GM12891 (cell line): Measurements from ENCODE around the gene GABRR2.
A peak's percentile ranks its signal among the peaks of the same experiment; 100 is the strongest.

ENCODE experiments used
- DNase-seq: peaks from one replicate; pipeline ENCODE4 v3.0.0; 2011; ENCODE audit warnings: low spot score; ENCODE audit not compliant: insufficient read length
- FAIRE-seq: peaks from 2 replicates; lab custom pipeline; 2011; peaks lifted over from hg19 to GRCh38; lab: Jason Lieb, UNC
- PAX5 ChIP-seq: IDR thresholded peaks from 2 replicates; pipeline ENCODE4 v1.6.1; 2011; ENCODE audit warnings: low read length, moderate library complexity, mild to moderate bottlenecking; ENCODE audit not compliant: insufficient read depth, severe bottlenecking
- POLR2A ChIP-seq: IDR thresholded peaks from 2 replicates; pipeline ENCODE4 v1.6.1; 2011; ENCODE audit warnings: low read depth, low read length, control low read depth
- POLR2AphosphoS5 ChIP-seq: IDR thresholded peaks from 2 replicates; pipeline ENCODE4 v1.6.1; 2011; ENCODE audit warnings: low read depth, low read length, control low read depth
- POU2F2 ChIP-seq: IDR thresholded peaks from 2 replicates; pipeline ENCODE4 v1.6.1; 2011; ENCODE audit warnings: low read depth, mild to moderate bottlenecking, control low read depth, low read length, moderate library complexity
- SPI1 ChIP-seq: IDR thresholded peaks from 2 replicates; pipeline ENCODE4 v1.6.1; 2011; ENCODE audit warnings: low read depth, low read length, control low read depth
- TAF1 ChIP-seq: IDR thresholded peaks from 2 replicates; pipeline ENCODE4 v1.6.1; 2011; ENCODE audit warnings: low read depth, low read length, control low read depth

GABRR2 gene

GRCh38 chr6:89353118-89353556, 38.0 kb upstream of the GABRR2 start:
- FAIRE-seq (no peak), DNase-seq (no peak)
- TF ChIP-seq POLR2A (no peak), PAX5 (no peak), POLR2AphosphoS5 (no peak), SPI1 (no peak), POU2F2 (no peak), TAF1 (no peak)

- TF ChIP-seq POLR2AphosphoS5 (0 out of 2 replicates have a peak, but pooled peaks have one; percentile 49), TAF1 (peak; percentile 53; the same call in 1 of the 2 replicates), POU2F2 (no peak; the same call in 1 of the 2 replicates), PAX5 (no peak), POLR2A (peak; percentile 76; the same call in 1 of the 2 replicates), SPI1 (no peak)
- DNase-seq (peak; percentile 39), FAIRE-seq (peak; percentile 88)
Measured at GRCh38 chr6:89352278-89353117, 37.4 kb upstream of the GABRR2 start, which contains the start of gene UBE2J1. Gene UBE2J1, minus strand, starts transcription at chr6:89352722. Its CDS starts 153 bp downstream, at chr6:89352569.

GRCh38 chr6:89351671-89352277, 36.7 kb upstream of the GABRR2 start:
- TF ChIP-seq PAX5 (no peak), POU2F2 (no peak), TAF1 (no peak), POLR2AphosphoS5 (no peak), POLR2A (no peak), SPI1 (no peak)
- FAIRE-seq (peak; percentile 51), DNase-seq (no peak)

GRCh38 chr6:89350281-89350966, 35.3 kb upstream of the GABRR2 start:
- FAIRE-seq, result peak; percentile 87
- TF ChIP-seq POLR2AphosphoS5 (no peak), POLR2A (no peak), PAX5 (no peak), SPI1 (peak; percentile 94)
- no peak for DNase-seq

GRCh38 chr6:89348372-89348771, 33.3 kb upstream of the GABRR2 start:
- TF ChIP-seq TAF1, result no peak
- TF ChIP-seq SPI1, result no peak
- TF ChIP-seq POLR2AphosphoS5, result no peak
- no peak for TF ChIP-seq POU2F2
- TF ChIP-seq PAX5, result no peak
- TF ChIP-seq POLR2A, result no peak
- peak; percentile 66 for FAIRE-seq
- no peak for DNase-seq

GRCh38 chr6:89347825-89348224, 32.7 kb upstream of the GABRR2 start:
- no peak for TF ChIP-seq PAX5
- no peak for TF ChIP-seq POU2F2
- TF ChIP-seq SPI1, result no peak
- TF ChIP-seq TAF1, result no peak
- TF ChIP-seq POLR2A, result no peak
- TF ChIP-seq POLR2AphosphoS5, result no peak
- peak; percentile 66 for FAIRE-seq
- no peak for DNase-seq

GRCh38 chr6:89346433-89346832, 31.3 kb upstream of the GABRR2 start:
- FAIRE-seq, result no peak
- DNase-seq, result no peak
- TF ChIP-seq SPI1, result no peak
- TF ChIP-seq POLR2AphosphoS5, result no peak
- no peak for TF ChIP-seq POU2F2
- TF ChIP-seq PAX5, result no peak
- TF ChIP-seq TAF1, result no peak
- no peak for TF ChIP-seq POLR2A

GRCh38 chr6:89339565-89339964, 24.5 kb upstream of the GABRR2 start:
- TF ChIP-seq SPI1 (no peak), POLR2AphosphoS5 (no peak), TAF1 (no peak), POLR2A (no peak), PAX5 (no peak), POU2F2 (no peak)
- DNase-seq (no peak), FAIRE-seq (no peak)

- TF ChIP-seq SPI1, result no peak
- no peak for TF ChIP-seq TAF1
- no peak for TF ChIP-seq PAX5
- no peak for TF ChIP-seq POLR2A
- FAIRE-seq, result no peak
Measured at GRCh38 chr6:89335164-89335563, 20.1 kb upstream of the GABRR2 start.

GRCh38 chr6:89330910-89331309, 15.8 kb upstream of the GABRR2 start:
- DNase-seq (no peak), FAIRE-seq (no peak)
- TF ChIP-seq TAF1 (no peak), POLR2A (no peak), POU2F2 (no peak), PAX5 (no peak)

More at GRCh38 chr6:89335164-89335563, 20.1 kb upstream of the GABRR2 start:
- DNase-seq, result no peak
